NCI-H2107 treated with DMSO at 0.1 percent for 48 hours (cell line): Measurements from ENCODE around the gene MEG3.
A peak's percentile ranks its signal among the peaks of the same experiment; 100 is the strongest.

Experiments used
- DNase-seq: peaks from one replicate; lab custom pipeline; 2025; ENCODE audit not compliant: unreplicated experiment; lab: John Stamatoyannopoulos, UW

Gene MEG3

DNA sequence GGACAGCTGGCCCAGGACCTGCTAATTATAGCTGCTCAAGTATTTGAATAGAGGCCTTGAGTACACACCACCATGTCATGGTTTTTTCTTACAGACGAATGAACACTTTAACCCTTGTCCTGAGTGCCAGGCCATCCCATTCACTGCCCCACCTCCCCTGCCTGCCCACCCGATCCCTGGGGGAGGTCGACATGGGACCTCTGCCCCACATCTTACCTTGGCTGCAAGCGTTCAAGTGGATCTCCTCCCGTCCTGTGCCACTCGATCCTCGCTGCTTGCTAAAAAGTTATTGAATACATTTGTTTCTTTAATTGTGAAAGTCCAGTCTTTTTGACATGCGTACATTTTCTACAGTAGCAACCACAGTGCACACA lies 67.3 kb downstream of the MEG3 start:
- DNase-seq = no peak

GRCh38 chr14:100893760-100894159 lies 67.8 kb downstream of the MEG3 start:
- DNase-seq = no peak

- DNase-seq = no peak
Measured at GRCh38 chr14:100894416-100894815, 68.5 kb downstream of the MEG3 start.

DNA sequence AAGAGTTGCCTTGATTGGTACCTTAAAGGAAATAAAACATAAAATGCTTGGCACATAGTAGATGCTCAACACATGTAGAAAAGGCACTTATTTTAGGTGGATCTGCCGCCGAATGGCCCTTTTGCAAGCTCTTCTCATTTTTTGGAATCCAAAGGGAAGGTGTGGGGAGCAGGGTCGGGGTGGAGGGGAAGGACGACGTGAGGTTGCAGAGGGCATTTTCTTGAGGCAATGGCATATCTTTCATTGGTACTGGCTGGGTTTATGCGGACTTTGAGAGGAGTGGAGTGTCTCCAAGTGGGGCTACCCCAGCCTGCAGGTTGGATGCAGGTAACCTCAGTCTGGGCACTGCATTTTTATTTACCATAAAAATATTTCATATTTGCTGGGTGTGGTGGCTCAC lies 69.5 kb downstream of the MEG3 start:
- DNase-seq = no peak

- no peak for DNase-seq
Measured at GRCh38 chr14:100896369-100897060, 70.6 kb downstream of the MEG3 start.

- no peak for DNase-seq
Measured at GRCh38 chr14:100898465-100898864, 72.5 kb downstream of the MEG3 start.

GRCh38 chr14:100898935-100899883 lies 73.3 kb downstream of the MEG3 start:
- peak; percentile 91 for DNase-seq

DNA sequence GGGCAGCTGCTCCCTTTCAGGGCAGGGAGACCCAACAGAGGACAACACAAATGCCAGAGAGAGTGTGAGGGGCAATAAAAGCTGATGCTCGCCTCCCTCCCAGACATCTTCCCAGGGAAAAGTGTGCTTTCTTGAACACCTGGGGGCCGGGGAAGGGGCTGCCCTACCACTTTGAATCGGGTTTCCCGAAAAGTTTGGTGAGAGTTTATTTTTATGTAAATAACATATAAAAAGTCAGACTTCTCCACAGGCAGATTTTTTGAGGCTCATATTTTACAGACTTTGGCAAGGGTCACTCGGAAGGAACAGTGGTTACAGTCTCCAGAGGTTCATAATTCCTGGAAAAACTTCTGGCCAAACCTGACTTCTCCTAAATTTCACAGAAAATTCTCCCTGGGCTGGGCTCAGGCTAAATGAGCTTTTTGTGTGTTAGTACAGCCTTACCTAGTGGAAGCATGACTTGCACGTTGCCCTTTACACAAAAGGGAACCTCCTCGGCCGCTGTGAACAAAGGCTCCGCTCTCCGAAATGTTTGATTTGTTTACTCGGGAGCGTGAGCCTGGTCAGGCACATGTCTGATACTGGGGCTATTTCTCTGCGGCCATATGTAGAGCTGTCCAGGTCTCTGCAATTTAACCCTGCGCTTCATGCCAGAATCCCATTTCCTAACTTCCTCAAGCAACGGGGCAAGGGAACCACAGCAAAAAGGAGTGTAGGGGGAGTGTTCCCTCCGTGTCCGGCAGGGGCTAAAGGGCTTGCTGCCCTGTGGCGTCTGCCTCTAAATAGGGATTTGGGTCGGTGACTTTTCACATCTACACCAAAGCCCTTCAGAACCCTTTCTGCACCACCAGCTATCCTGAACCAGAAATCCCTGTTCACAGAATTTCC lies 74.2 kb downstream of the MEG3 start:
- peak; percentile 72 for DNase-seq

- DNase-seq = peak; percentile 88
Measured at GRCh38 chr14:100900837-100901390, 75.0 kb downstream of the MEG3 start.

DNA sequence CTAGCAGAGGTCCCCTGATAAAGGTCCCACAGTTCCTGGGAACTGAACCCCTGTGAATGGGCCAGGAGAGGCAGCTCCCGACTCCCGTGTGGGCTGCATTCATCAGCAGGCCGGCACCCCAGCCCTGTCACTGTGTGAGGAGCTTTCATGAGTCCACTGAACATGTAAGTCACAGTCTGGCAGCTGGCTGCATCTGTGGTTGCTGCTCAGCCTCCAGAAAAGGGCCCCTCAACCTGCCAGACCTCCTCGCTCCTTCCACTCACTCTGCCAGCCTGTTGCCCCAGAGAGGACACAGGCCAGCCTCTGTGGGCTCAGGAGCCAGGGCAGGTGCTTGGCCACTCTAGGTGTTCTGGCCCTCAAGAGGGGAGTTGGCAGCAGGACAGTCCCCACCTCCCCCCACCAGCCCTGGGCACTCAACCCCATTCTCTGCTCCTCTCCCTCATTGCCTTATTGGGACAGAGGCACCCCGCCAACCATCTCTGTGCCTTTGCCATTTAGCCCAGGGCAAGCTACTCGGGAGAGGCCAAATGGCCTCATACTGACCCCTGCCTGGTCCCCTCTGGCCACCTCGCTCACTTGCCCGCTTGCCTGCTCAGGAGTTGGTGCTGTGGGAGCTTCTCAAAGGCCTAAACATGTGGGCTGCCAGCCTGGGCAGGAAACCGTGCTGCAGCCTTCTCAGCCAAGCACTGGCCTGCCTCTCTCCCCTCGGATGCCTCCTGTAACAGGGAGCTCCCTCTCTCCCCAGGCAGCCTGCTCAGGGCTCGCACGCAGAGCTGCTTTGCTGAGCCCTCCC lies 75.7 kb downstream of the MEG3 start:
- DNase-seq = no peak

DNA sequence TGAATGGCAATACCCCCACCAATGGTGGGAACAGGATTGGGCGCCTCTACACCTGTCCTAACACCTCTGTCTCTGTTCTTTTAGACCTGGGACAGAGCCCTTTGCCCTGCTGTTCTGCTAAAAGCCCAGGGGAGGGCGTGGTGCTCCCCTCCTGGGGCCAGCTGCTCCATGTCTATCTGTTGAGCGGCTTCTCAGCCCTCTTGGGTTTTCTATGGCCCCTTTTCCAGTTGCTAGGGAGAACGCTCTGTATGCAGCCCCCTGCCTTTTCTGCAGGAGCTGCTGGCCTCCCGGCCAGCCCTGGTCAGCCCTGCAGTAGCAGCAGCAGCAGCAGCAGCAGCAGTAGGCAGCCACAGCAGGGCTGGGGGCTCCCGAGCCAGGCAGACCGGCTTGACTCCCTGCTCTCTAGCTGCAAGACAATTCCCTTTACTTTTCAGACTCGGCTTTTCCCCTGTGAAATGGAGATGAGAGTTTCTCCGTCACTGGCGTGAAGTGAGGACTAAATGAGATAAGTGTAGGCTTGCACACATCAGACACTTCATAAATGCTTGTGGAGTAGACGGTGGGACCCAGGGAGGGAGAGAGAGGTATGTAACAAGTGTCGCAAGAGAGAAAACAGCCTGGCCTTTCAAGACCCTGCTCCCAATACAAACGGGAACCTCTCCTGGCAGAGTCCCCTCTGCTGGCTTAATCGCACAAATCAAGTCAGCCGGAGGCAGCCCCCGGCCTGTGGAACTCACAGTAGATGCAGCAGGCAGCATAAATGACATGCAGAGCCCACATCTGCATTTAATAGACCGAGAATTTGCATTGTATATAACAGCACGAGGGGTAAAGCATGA lies 76.6 kb downstream of the MEG3 start:
- no peak for DNase-seq

DNA sequence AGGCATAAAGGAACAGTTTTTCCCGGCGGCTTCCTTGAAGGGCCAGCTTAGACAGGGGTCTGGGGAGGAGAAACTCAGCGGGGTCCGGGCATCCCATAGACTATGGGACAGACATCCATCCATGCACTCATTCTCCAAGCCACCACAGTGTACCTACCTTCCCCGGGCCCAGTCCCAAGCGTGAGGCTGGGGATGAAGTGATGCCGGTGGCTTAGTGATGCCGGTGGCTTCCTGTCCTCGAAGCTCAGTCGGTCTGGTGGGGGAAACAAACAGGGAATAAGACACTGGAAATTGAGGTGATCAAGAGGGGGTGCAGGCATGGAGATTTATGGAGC lies 77.2 kb downstream of the MEG3 start:
- DNase-seq = no peak

DNA sequence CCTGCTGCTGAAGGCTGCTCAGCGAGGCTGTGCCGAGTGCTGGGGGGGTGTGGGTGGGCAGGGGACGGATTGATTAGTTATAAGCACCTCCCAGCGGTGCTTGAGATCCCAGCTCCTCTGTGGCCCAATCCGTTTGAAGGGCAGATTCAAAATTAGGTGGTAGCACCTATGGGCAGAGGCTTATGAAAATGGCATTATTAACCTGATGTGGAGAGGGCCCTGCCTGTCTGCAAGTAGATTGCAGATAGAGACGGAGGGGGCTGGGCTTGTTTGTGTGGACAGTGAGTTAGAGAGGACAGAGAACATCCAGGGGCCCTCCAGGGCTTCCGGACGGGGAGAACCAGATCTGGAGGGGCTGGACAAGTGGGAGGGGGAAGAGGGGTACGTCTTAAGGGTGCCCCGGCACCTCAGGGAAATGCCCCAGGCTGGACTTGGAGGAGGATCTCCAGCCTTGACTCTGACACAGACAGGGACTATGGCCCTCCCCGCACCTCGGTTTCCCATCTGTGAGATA lies 77.8 kb downstream of the MEG3 start, which contains the start of gene RTL1:
TSS of gene RTL1 (minus strand) at position 51 of the 514 bp plus-strand sequence. CDS start 18,934 bp downstream, outside the sequence.
- no peak for DNase-seq

DNA sequence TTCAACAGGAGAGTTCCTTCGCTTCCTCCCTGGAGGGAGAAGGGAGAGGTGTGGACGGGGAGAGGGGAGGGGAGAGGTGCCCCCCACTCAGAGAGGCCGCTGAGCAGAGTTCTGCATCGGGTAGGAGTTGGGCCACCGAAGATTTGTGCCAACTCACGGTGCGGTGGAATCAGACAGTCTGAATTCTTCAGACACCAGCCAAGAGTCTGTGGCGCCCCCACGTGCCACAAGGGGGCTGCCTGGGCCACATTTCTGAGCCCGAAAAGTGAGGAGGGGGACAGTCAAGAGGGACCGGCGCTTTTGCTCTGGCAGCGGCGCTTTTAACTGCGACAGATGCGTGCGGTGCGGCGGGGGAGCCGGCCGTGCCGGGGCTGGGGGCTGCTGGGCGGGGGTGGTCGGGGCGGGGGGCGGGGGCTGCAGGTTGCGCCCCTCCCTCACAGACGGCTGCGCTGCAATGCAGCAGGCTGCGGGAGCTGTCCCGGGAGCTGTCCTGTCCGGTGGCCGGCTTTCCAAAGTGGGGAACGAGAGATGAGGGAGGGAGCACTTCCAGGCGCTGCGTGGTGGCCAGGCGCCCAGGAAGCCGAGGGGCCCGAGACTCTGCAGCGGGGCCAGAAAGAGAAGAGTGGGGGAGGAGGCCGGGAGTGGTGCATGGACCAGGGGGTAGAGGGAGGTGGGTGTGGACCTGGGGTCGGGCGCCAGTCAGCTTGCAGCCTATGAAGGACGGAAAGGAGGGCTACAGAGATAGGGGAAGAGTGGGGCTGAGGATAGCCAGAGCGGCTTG lies 78.6 kb downstream of the MEG3 start:
- DNase-seq = no peak

DNA sequence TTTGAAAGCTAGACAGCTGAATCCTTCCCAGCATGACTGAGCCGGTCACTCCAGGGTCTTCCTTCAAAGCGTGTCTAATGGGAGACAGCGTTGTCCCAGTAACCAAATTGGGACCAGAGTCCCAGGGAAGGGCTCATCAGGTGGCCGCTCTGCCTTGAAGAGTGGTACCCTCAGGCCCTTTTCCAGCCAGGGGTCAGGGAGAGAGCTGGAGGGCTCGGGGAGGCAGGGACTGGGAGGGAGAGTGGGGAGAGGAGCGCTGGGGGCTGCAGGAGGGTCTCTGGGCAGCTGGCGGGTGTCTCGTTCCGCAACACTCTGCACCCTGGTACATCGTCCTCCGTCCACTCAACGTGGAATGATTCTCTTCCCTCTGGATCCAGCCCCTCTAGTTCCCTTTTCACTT lies 79.2 kb downstream of the MEG3 start:
- DNase-seq = no peak

GRCh38 chr14:100906420-100906819 lies 80.5 kb downstream of the MEG3 start:
- no peak for DNase-seq

- no peak for DNase-seq
Measured at GRCh38 chr14:100907240-100907639, 81.3 kb downstream of the MEG3 start.

- no peak for DNase-seq
Measured at GRCh38 chr14:100909439-100909838, 83.5 kb downstream of the MEG3 start.
